OCI-LY1 (cell line): ENCODE data around the gene PPP1R7.

Experiments
- CTCF ChIP-seq: fragments of 200-600 bp; sonication (generic), shearing (Covaris generic); IDR thresholded peaks from 2 replicates; pipeline ENCODE4 v1.5.1; 2017; ENCODE audit warnings: mild to moderate bottlenecking, antibody characterized with exemption, low read length, moderate library complexity, mixed read lengths
- EZH2 ChIP-seq: fragments of 200-600 bp; sonication (generic), shearing (Covaris generic); IDR thresholded peaks from 2 replicates; pipeline ENCODE4 v1.8.0; 2017; ENCODE audit warnings: borderline replicate concordance, mixed run types, mild to moderate bottlenecking, antibody characterized with exemption, low read length, moderate library complexity, mixed read lengths

- no peak for TF ChIP-seq CTCF
- no peak for TF ChIP-seq EZH2
These were observed 9.8 kb upstream of the PPP1R7 start for GRCh38 chr2:241140445-241140840.
